ENCODE data around the gene CTSZ.

GRCh38 chr20:58978351-58979190 is 28.5 kb downstream of the CTSZ start:
- TF ChIP-seq CTCF (IDR thresholded peaks at IDR 0.05; ENCODE audit: low read depth, low read length), result no peak
- TF ChIP-seq POLR2A (IDR thresholded peaks at IDR 0.05; ENCODE audit: extremely low read depth, insufficient read length), result no peak

All from NB4 (cell line).